ENCODE measurements around the gene MALL.
"Not testable (repeated sequence)": the region's sequence is repeated elsewhere in the genome, so short reads cannot be mapped to it uniquely, and the experiment has no call there.

Gene MALL

GRCh38 chr2:110115291-110116032 lies at the start of gene MALL:
TSS of gene MALL (minus strand) at chr2:110115822. CDS start at chr2:110115792, 30 bp downstream.
- peak within 1 kb of the TSS; percentile 30 to 61 for H3K4me3 ChIP-seq (replicated peaks in 1 of 2; ENCODE audit: low read depth in 2 of 2, low read length in 2 of 2)
- TF ChIP-seq CTCF (IDR thresholded peaks at IDR 0.05; ENCODE audit: low read depth, low read length) = no peak
- DNase-seq (ENCODE audit: low read depth in 2 of 2) = peak in 1 of 2 donors; percentile 45

GRCh38 chr2:110157153-110157793 lies 41.7 kb upstream of the MALL start:
- peak; percentile 86 to 89 for DNase-seq (ENCODE audit: low read depth in 2 of 2)
- H3K4me3 ChIP-seq (replicated peaks in 1 of 2; ENCODE audit: low read depth in 2 of 2, low read length in 2 of 2) = no peak overlapping the region
- TF ChIP-seq CTCF (IDR thresholded peaks at IDR 0.05; ENCODE audit: low read depth, low read length) = peak; percentile 90

GRCh38 chr2:110154828-110155227 lies 39.2 kb upstream of the MALL start:
- DNase-seq (ENCODE audit: low read depth in 2 of 2); H3K4me3 ChIP-seq (replicated peaks in 1 of 2; ENCODE audit: low read depth in 2 of 2, low read length in 2 of 2): not testable (repeated sequence)

- DNase-seq (ENCODE audit: low read depth in 2 of 2); H3K4me3 ChIP-seq (replicated peaks in 1 of 2; ENCODE audit: low read depth in 2 of 2, low read length in 2 of 2): not testable (repeated sequence)
Measured at GRCh38 chr2:110154188-110154587, 38.6 kb upstream of the MALL start.

- no peak overlapping the region for H3K4me3 ChIP-seq (replicated peaks in 1 of 2; ENCODE audit: low read depth in 2 of 2, low read length in 2 of 2)
- TF ChIP-seq CTCF (IDR thresholded peaks at IDR 0.05; ENCODE audit: low read depth, low read length) = no peak
- no peak for DNase-seq (ENCODE audit: low read depth in 2 of 2)
Measured at GRCh38 chr2:110153416-110153815, 37.8 kb upstream of the MALL start.

GRCh38 chr2:110152943-110153342 lies 37.3 kb upstream of the MALL start:
- no peak for DNase-seq (ENCODE audit: low read depth in 2 of 2)
- H3K4me3 ChIP-seq (replicated peaks in 1 of 2; ENCODE audit: low read depth in 2 of 2, low read length in 2 of 2) = no peak overlapping the region
- no peak for TF ChIP-seq CTCF (IDR thresholded peaks at IDR 0.05; ENCODE audit: low read depth, low read length)

GRCh38 chr2:110149330-110150220 lies 34.0 kb upstream of the MALL start:
- H3K4me3 ChIP-seq (replicated peaks in 1 of 2; ENCODE audit: low read depth in 2 of 2, low read length in 2 of 2) = no peak overlapping the region
- TF ChIP-seq CTCF (IDR thresholded peaks at IDR 0.05; ENCODE audit: low read depth, low read length) = no peak
- peak; percentile 84 to 88 for DNase-seq (ENCODE audit: low read depth in 2 of 2)

Measured in cardiac fibroblast (primary cell).